HepG2 (cell line): ENCODE measurements around the gene SPATA13. TPM values are rescaled to one million over a fixed set of nuclear protein-coding genes. Genes with fewer than 3 reads are reported as not detected.

Experiments
- ARNTL ChIP-seq: sonication (generic); formaldehyde crosslinking; IDR thresholded peaks from 2 replicates; pipeline ENCODE4 v1.4.0; 2020; ENCODE audit warnings: mild to moderate bottlenecking, missing genetic modification reagents
- ATF6 ChIP-seq: sonication (generic); formaldehyde crosslinking; conservative IDR thresholded peaks from 2 replicates; pipeline ENCODE4 v1.4.0; 2020; ENCODE audit warnings: missing genetic modification reagents
- ATM ChIP-seq: fragments of 450-650 bp; IDR thresholded peaks from 2 replicates; pipeline ENCODE4 v1.7.1; 2017; ENCODE audit warnings: mild to moderate bottlenecking, borderline replicate concordance
- CTCF ChIP-seq: sonication (generic); formaldehyde crosslinking; IDR thresholded peaks from 2 replicates; pipeline ENCODE4 v1.5.0; 2020; ENCODE audit warnings: mild to moderate bottlenecking, missing genetic modification reagents, moderate library complexity
- ELF1 ChIP-seq: sonication (generic); formaldehyde crosslinking; IDR thresholded peaks from 2 replicates; pipeline ENCODE4 v1.4.0; 2020; ENCODE audit warnings: missing genetic modification reagents
- FOXO4 ChIP-seq: sonication (generic); formaldehyde crosslinking; conservative IDR thresholded peaks from 2 replicates; pipeline ENCODE4 v1.8.1; 2023; ENCODE audit warnings: missing genetic modification reagents
- FUBP1 ChIP-seq: sonication (generic); formaldehyde crosslinking; IDR thresholded peaks from 2 replicates; pipeline ENCODE4 v1.5.1; 2020; ENCODE audit warnings: missing genetic modification reagents, mild to moderate bottlenecking, borderline replicate concordance
- HIC2 ChIP-seq: sonication (generic); formaldehyde crosslinking; IDR thresholded peaks from 2 replicates; pipeline ENCODE4 v1.9.0; 2022; ENCODE audit warnings: low read depth, missing genetic modification reagents
- SMAD3 ChIP-seq: sonication (generic); formaldehyde crosslinking; IDR thresholded peaks from 2 replicates; pipeline ENCODE4 v1.4.0; 2020; ENCODE audit warnings: missing genetic modification reagents
- SOX13 ChIP-seq, 3 experiments: fragments of 450-650 bp in 1 of 3; sonication (generic) in 1 of 3; formaldehyde crosslinking in 1 of 3; IDR thresholded peaks in 2 of 3; conservative IDR thresholded peaks in 1 of 3; 2 replicates each; pipeline versions ENCODE4 v1.5.0 to v1.6.1; 2016 to 2020; ENCODE audit warnings: antibody characterized with exemption in 1 of 3, mild to moderate bottlenecking in 1 of 3, missing compliant biosample characterization in 1 of 3, missing genetic modification reagents in 1 of 3, moderate library complexity in 1 of 3
- ZBTB2 ChIP-seq: sonication (generic); formaldehyde crosslinking; IDR thresholded peaks from 2 replicates; pipeline ENCODE4 v1.8.0; 2022; ENCODE audit warnings: low read depth, missing genetic modification reagents
- ZNF180 ChIP-seq: sonication (generic); formaldehyde crosslinking; IDR thresholded peaks from 2 replicates; pipeline ENCODE4 v1.4.0; 2020; ENCODE audit warnings: low read depth, missing genetic modification reagents, borderline replicate concordance
- ZNF710 ChIP-seq: sonication (generic); formaldehyde crosslinking; IDR thresholded peaks from 2 replicates; pipeline ENCODE4 v1.5.0; 2020; ENCODE audit warnings: mild to moderate bottlenecking, missing genetic modification reagents, borderline replicate concordance
- polyA plus RNA-seq, 8 experiments: library from polyadenylated mRNA; depleted of rRNA in 3 of 8; stranded (reverse) in 7 of 8; unstranded in 1 of 8; fragments of >200 nt; fragmentation: Illumina TruSeq in 4 of 8; extraction: Trizol in 4 of 8; gene quantifications; 2 replicates each; pipeline versions ENCODE4 v1.2.1 to v1.2.3, GENCODE V29; 2011 to 2016; ENCODE audit warnings: low read depth in 4 of 8, missing spikeins in 1 of 8, mixed read lengths in 1 of 8; ENCODE audit not compliant: insufficient read depth in 1 of 8
- total RNA-seq, 5 experiments: library from RNA; depleted of rRNA; stranded (reverse); fragments of >200 nt; fragmentation: Illumina TruSeq; extraction: Trizol; gene quantifications; 2 replicates each; pipeline ENCODE4 v1.2.3, GENCODE V29; 2016; ENCODE audit warnings: low read depth in 1 of 5

Gene SPATA13
- total and polyA plus RNA-seq, 2 of the 13 experiments (the other 11 are each of a cell fraction or from before 2014, with no cell fraction given): 11.3 to 14.2 TPM

GRCh38 chr13:24148414-24149235 is 11.9 kb upstream of the SPATA13 start (continued):
- TF ChIP-seq CTCF (CRISPR knock-in tag) (peak; percentile 22; the same call in 1 of the 2 replicates), ZBTB2 (no peak), ZNF710 (no peak), ATF6 (CRISPR knock-in tag) (no peak), SOX13 (IDR thresholded peaks at IDR 0.05) (no peak; the same call in 1 of the 2 replicates), SOX13 (CRISPR knock-in tag; conservative IDR thresholded peaks at IDR 0.05 in 1 of 2, IDR thresholded peaks at IDR 0.05 in 1 of 2) (peak in 1 of 2 experiments; percentile 50; a peak in 1 of 4 replicates), FUBP1 (CRISPR knock-in tag) (no peak), ELF1 (CRISPR knock-in tag) (peak; percentile 47; the same call in 1 of the 2 replicates), FOXO4 (no peak), ARNTL (CRISPR knock-in tag) (no peak), HIC2 (CRISPR knock-in tag) (peak; percentile 63; the same call in 1 of the 2 replicates), SMAD3 (CRISPR knock-in tag) (0 out of 2 replicates have a peak, but pooled peaks have one; percentile 26), ATM (no peak), ZNF180 (CRISPR knock-in tag) (no peak)
